Measurements from ENCODE around the gene ADAMTS4. TPM values are rescaled to one million over a fixed set of nuclear protein-coding genes. Genes with fewer than 3 reads are reported as not detected.

ADAMTS4 gene
- total RNA-seq, 1 experiment from 2014 or later, result 7.0 TPM

GRCh38 chr1:161173711-161174110 is 25.1 kb downstream of the ADAMTS4 start:
- no peak overlapping the region for H3T11ph ChIP-seq (ENCODE audit: low read length)
- no peak overlapping the region for H2BK5ac ChIP-seq (ENCODE audit: insufficient read length, low read length)
- H3K23me2 ChIP-seq (ENCODE audit: insufficient read length, low read depth, low read length, poor library complexity, severe bottlenecking), result peaks cover 6% of the 10 kb centered on the region
- H4K5ac ChIP-seq (ENCODE audit: insufficient read length, low read depth, low read length), result no peak overlapping the region
- peaks cover 25 to 62% (median 62%) of the 10 kb centered on the region in 3 experiments; a peak in 6 of 7 replicates for H3K36me3 Mint-ChIP-seq (ENCODE audit: insufficient read depth in 1 of 3, low read depth in 3 of 3)
- H3K14ac ChIP-seq (ENCODE audit: insufficient read depth, low read length), result no peak overlapping the region
- no peak overlapping the region for H2AK5ac ChIP-seq (ENCODE audit: insufficient read length, low read length)
- H2BK12ac ChIP-seq (ENCODE audit: insufficient read length, low read depth, low read length), result no peak overlapping the region
- no peak overlapping the region for H2AFZ ChIP-seq (ENCODE audit: low read length)
- H3K4ac ChIP-seq (ENCODE audit: low read depth, low read length), result no peak overlapping the region
- no peak overlapping the region for H3K9ac ChIP-seq (ENCODE audit: extremely low read depth, insufficient read length, low read length)
- H3K9me3 ChIP-seq (ENCODE audit: control insufficient read depth, low read depth, low read length), result no peaks in the 10 kb centered on the region
- no peaks in the 10 kb centered on the region; the same call in 1 of the 2 replicates for H3K4me1 ChIP-seq (ENCODE audit: insufficient read depth, low read length)
- H2BK120ac ChIP-seq (ENCODE audit: low read depth, low read length, poor library complexity, severe bottlenecking), result no peak overlapping the region
- H2BK15ac ChIP-seq (ENCODE audit: low read depth, low read length), result no peak overlapping the region
- H3K27me3 ChIP-seq (ENCODE audit: insufficient read depth, low read length), result no peaks in the 10 kb centered on the region
- H3K79me1 ChIP-seq (ENCODE audit: insufficient read depth, low read depth, low read length, poor library complexity, severe bottlenecking), result no peaks in the 10 kb centered on the region
- no peak overlapping the region for H2BK20ac ChIP-seq (ENCODE audit: low read depth, low read length, poor library complexity, severe bottlenecking)
- no peak overlapping the region for H4K8ac ChIP-seq (replicated peaks; ENCODE audit: insufficient read length, low read depth, low read length)
- no peak overlapping the region for H3K18ac ChIP-seq (ENCODE audit: insufficient read length, low read depth, low read length)
- H3K23ac ChIP-seq (ENCODE audit: insufficient read length, low read depth, low read length), result no peak overlapping the region
- no peak overlapping the region for H4K91ac ChIP-seq (ENCODE audit: insufficient read length, low read depth, low read length)
- H3K79me2 ChIP-seq (ENCODE audit: insufficient read depth, low read length), result no peaks in the 10 kb centered on the region
- H3K4me1 Mint-ChIP-seq, result peaks cover 19 to 21% of the 10 kb centered on the region in 2 experiments
- H3K27ac Mint-ChIP-seq, result no peak overlapping the region
- H3K9me3 Mint-ChIP-seq, result no peaks in the 10 kb centered on the region
- no peak for DNase-seq
- H4K20me1 ChIP-seq (ENCODE audit: control insufficient read depth, insufficient read depth, insufficient read length), result no peaks in the 10 kb centered on the region
- no peak overlapping the region for H3K27ac ChIP-seq (ENCODE audit: insufficient read length, low read depth, low read length)
- H3K4me3 Mint-ChIP-seq, result no peak overlapping the region
- H3K27me3 Mint-ChIP-seq (ENCODE audit: low read depth), result no peaks in the 10 kb centered on the region; the same call in 1 of the 2 replicates
- no peak for TF ChIP-seq CTCF (conservative IDR thresholded peaks at IDR 0.05)
- H3K4me2 ChIP-seq (ENCODE audit: insufficient read depth, insufficient read length, low read length), result no peak overlapping the region
- H3K56ac ChIP-seq (ENCODE audit: insufficient read length, low read depth, low read length), result no peak overlapping the region
- no CpG with 5 or more reads among the region's 11 CpGs for WGBS (ENCODE audit: extremely low coverage, insufficient read length, low lambda C conversion rate)
